Left colon (tissue), 2 donors: ENCODE measurements around the gene FHIT. TPM values are rescaled to one million over a fixed set of nuclear protein-coding genes. Genes with fewer than 3 reads are reported as not detected.

ENCODE experiments used
- ATAC-seq: fragments of 200-7000 bp; cut with Tn5 transposase; one replicate; pipeline ENCODE4 v1.9.1; 2020; ENCODE audit warnings: mild to moderate bottlenecking, moderate library complexity
- DNase-seq, 2 donors: peaks; one replicate each; pipeline ENCODE4 v3.0.0-alpha.2; 2020
- intact Hi-C, 2 donors: fragments of 100-400 bp; cut with DNase I in 1 of 2; cut with micrococcal nuclease in 1 of 2; formaldehyde crosslinking; loops; one replicate each; pipeline versions ENCODE4 v1.11.2 to v1.14.0; 2022; cut with DNase I, micrococcal nuclease
- total RNA-seq, 2 donors: library from RNA; stranded (reverse); fragmentation: NEBNext Ultra II Directional; extraction: Animal tissue kit (Norgen Biotek cat#: 25700); gene quantifications; one replicate each; pipeline ENCODE4 v1.2.1, GENCODE V29; 2021
- donor health status: DM: no; HTN: no; CAD: no.
- donor health status: DM: yes; HTN: yes; CAD: no.

The FHIT gene
- total RNA-seq, 2 donors from 2014 or later: 14.5 to 17.2 TPM

GRCh38 chr3:60399861-60400845, 851.1 kb downstream of the FHIT start:
- intact Hi-C loops: no loop called here
- DNase-seq (no peak), ATAC-seq (no peak)

DNA sequence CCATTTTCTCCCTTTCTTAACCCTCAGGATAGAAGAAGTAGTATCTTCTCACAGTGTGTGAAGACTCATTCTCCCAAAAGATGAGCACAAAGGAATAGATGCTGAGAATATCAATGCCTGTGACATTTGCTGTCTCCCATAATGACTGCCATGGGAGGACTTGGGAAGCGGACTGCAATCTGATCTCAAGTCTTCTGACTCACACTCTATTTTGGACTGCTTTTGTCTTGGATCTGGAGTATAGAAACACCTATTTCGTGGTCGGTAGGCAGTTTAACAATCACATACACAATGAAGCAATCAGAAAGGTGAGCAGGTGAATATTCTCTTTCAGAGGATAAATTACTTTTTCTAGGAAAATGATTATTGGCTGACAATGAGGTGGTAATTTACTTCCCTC, 852.0 kb downstream of the FHIT start:
- intact Hi-C loops: no loop called here
- no peak for ATAC-seq
- DNase-seq: no peak

- ATAC-seq (no peak), DNase-seq (no peak)
- intact Hi-C loops: no loop called here
These were observed 856.0 kb downstream of the FHIT start for GRCh38 chr3:60395173-60395762.

DNA sequence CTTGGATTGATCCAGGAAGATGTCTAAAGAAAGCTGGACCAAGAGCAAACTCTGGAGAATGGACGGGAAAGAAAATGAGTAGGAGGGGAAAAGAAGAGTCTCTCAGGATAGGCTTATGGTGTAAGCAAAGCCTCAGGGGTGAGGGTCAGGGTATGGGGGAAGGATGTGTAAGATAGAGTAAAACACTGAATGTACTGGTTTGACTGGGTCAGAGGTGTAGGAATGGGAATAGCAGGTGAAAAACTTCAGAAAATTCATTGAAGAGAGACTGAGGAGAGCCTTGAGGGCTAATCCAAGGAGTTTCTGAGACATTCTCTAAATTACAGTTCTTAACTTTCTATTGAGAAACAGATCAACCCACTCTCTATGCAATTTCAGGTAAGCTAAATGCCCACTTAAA, 857.3 kb downstream of the FHIT start:
- ATAC-seq (no peak), DNase-seq (no peak)
- intact Hi-C loops: no loop called here

DNA sequence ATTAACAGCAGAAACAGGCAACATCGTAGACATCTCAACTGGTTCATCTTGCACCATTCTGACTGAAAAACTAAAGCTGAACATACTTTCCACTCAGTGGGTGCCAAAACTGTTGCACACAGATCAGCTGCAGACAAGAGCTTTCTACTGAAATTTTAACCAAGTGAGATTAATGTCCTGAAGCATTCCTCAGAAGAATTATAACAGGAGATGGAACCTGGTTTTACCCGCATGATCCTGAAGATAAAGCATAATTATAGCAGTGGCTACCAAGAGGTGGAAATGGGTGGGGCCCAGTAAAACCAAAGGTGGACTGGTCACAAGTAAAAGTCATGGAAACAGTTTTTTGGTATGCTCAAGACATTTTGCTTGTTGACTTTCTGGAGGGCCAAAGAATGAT, 858.8 kb downstream of the FHIT start:
- DNase-seq (no peak), ATAC-seq (no peak)
- intact Hi-C loops: no loop called here

DNA sequence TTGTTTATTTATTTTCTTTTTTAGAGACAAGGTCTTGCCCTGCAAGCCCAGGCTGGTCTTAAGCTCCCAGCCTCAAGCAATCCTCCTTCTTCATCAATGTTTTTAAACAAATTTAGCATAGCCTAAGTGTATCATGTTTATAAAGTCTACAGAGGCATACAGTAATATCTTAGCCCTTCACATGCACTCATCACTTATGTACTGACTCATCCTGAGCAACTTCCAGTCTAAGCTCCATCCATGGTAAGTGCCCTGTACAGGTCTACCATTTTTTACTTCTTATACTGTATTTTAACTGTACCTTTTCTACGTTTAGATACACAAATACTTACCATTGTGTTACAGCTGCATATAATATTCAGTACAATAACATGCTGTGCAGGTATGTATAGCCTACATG, 860.0 kb downstream of the FHIT start:
- intact Hi-C loops: no loop called here
- no peak for ATAC-seq
- DNase-seq: no peak

DNA sequence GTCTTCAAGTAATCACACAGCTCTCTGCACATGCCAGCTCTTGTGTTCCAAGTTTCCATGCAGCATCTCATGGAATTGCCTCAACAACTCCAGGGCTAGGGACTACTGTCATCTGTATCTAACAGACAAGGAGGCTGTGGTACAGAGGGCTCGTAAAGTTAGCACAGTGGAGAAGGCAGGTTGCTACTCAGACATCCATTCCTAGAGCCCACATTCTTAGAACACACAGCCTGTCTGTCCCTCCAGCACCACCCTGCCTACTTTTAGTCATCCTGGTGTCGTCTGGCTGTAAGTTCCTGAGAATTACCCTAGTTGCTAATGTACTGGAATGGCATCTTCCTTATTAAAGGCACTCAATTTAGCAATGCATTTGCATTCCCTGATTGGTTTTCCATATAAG, 862.5 kb downstream of the FHIT start:
- ATAC-seq (no peak), DNase-seq (no peak)
- intact Hi-C loops: no loop called here

- ATAC-seq (no peak), DNase-seq (no peak)
- intact Hi-C loops: no loop called here
These were observed 864.9 kb downstream of the FHIT start for GRCh38 chr3:60386306-60386705.

DNA sequence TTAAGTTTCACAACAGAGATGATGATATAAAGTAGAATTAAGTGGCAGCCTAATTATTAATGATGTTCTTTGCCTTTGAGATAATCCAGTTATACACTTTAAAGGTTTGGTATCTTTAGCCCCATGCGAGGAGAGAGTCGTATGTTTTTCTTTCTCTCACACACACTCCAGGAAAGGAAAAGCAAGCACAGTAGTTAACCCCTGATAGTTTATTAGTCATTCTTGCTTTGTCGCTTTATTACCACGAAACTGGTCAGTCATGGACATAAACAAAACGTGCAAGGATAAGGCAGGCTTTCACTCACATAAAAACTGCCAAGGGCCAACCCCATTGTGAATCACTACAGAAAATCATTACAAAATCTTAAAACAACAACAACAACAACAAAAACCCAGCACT, 866.9 kb downstream of the FHIT start:
- DNase-seq (no peak), ATAC-seq (no peak)
- intact Hi-C loops: no loop called here

DNA sequence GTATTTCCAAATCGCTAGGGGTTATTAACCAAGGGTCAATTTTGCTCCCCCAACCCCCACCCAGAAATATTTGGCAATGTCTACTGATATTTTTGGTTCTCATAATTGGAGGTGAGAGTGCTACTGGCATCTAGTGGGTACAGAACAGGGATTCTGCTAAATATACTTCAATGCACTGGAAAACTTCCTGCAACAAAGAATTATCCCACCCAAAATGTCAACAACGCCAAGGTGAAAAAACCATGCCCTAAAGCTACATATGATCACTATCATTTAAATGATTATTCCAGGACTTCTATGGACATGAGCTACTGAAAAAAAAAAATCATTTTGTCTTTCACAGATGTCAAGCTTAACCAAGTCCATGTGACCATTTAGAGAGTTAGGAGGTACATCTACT, 867.9 kb downstream of the FHIT start:
- ATAC-seq: no peak
- DNase-seq: no peak
- intact Hi-C loops: no loop called here

GRCh38 chr3:60366486-60366885, 884.8 kb downstream of the FHIT start:
- intact Hi-C loops: no loop called here
- ATAC-seq: no peak
- DNase-seq: no peak

GRCh38 chr3:60365360-60365759, 885.9 kb downstream of the FHIT start:
- DNase-seq (no peak), ATAC-seq (no peak)
- intact Hi-C loops: no loop called here

- ATAC-seq: no peak
- intact Hi-C loops: no loop called here
- no peak for DNase-seq
These were observed 886.8 kb downstream of the FHIT start for GRCh38 chr3:60364475-60364874.

DNA sequence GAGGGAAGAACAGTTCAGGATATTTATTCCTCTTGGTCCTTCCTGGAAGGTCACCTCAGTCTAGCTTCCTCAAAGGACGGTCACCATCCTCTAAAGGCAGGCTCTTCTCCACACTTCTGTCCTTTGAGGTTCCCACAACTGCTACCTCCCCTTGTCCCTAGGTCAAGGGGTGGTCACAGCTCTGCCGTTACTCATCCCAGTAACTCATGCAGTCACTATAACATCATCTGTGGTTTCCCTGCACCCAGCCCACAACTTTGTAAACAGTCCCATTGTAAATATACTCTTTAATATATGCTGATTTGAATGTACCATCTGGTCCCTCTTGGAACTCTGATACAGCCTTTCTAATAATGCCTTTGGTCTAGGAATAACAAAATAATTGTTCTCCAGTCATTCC, 887.4 kb downstream of the FHIT start:
- DNase-seq (no peak), ATAC-seq (no peak)
- intact Hi-C loops: no loop called here

DNA sequence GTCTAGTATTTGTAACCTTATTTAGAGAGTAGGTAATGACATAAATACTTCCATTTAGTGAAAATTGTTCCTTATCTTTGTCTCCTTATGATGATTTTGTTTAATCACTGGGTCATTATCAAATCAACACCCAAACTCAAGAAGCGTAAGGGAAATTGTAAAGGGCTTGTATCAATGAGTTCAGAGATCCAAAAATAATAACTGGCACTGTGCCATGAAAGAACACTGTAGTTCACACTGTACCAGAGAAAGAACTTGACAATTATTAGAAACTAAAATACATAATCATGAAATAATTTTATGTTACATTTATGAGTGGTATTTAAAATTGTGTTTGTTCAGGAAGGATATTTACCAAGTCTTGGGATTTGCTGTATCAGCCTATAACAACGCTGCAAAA, 895.4 kb downstream of the FHIT start:
- intact Hi-C loops: no loop called here
- ATAC-seq: no peak
- DNase-seq: no peak

- ATAC-seq (no peak), DNase-seq (no peak)
- intact Hi-C loops: no loop called here
These were observed 899.8 kb downstream of the FHIT start for GRCh38 chr3:60351481-60351880.

DNA sequence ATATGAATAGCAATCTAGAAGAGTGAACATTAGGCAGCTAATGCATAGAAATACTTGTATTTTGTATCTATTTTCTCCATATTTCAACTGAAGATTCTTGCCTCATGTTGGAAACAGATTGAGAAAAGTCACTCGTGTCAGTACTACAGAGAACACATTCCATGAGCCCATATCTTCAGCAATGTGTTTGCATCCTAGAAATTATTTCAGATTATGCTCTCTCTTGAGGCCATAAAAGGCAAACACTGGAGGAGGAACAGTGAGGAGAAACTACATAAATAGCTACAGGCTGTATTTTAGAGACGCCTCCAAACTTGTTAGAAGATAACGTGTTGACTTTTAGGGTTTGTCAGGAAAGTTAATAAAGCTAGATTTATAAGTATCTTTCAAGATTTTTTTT, 906.9 kb downstream of the FHIT start:
- no peak for DNase-seq
- no peak for ATAC-seq
- intact Hi-C loops: no loop called here

GRCh38 chr3:60343831-60344230, 907.4 kb downstream of the FHIT start:
- ATAC-seq (no peak), DNase-seq (no peak)
- intact Hi-C loops: no loop called here

GRCh38 chr3:60339304-60339703, 911.9 kb downstream of the FHIT start:
- intact Hi-C loops: no loop called here
- ATAC-seq (no peak), DNase-seq (no peak)

GRCh38 chr3:60337421-60337820, 913.8 kb downstream of the FHIT start:
- intact Hi-C loops: no loop called here
- DNase-seq: no peak
- no peak for ATAC-seq

- intact Hi-C loops: no loop called here
- DNase-seq (no peak), ATAC-seq (no peak)
These were observed 915.2 kb downstream of the FHIT start for GRCh38 chr3:60336061-60336460.
